ENCODE results near the gene SCN5A.

Gene SCN5A

GRCh38 chr3:38648024-38648658 lies 1.3 kb downstream of the SCN5A start:
- no peak for DNase-seq (ENCODE audit: insufficient read length, low spot score)
- no peak for FAIRE-seq

DNA sequence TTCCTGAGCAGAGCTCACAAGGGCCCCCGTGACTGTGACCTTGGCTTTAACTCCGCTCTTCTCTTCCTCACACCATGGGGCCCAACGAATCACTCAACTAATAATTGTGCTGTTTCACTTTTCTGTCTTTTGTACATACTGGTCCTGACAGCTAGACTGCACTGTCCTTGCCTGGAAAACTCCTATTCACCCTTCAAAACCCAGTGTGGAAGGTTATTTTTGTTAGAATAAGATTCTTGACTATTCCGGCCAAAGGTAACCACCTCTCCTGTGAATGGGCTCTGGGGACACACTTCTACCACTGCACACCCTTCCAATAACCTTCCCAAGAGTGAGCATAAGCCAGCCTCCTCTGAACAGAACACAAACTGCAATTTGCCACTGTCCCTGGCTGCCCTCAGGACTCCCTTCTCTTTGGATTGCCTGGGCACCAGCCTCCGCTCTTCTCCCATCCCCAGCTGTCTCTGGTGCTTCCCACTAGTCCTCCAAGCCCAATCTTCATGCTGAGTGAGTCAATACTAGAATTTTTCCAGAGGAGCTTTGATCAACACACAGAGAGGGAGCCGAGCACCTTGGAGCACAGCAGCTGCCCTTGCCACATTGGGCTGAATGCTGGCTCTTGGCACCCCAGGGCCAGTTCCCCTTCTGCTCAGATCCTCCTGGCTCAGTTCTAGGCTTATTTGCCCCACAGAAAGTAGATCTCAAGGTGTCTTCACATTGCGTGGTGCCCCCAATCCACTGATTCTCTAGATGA lies 2.1 kb downstream of the SCN5A start:
- FAIRE-seq: no peak

GRCh38 chr3:38646630-38647029 lies 2.9 kb downstream of the SCN5A start:
- DNase-seq (ENCODE audit: insufficient read length, low spot score) (no peak), FAIRE-seq (no peak)

More for the DNA sequence above, 2.1 kb downstream of the SCN5A start:
- DNase-seq (ENCODE audit: insufficient read length, low spot score): no peak

GRCh38 chr3:38646062-38646461 lies 3.4 kb downstream of the SCN5A start:
- no peak for DNase-seq (ENCODE audit: insufficient read length, low spot score)
- FAIRE-seq: no peak

GRCh38 chr3:38645601-38646000 lies 3.9 kb downstream of the SCN5A start:
- no peak for DNase-seq (ENCODE audit: insufficient read length, low spot score)
- FAIRE-seq: no peak

- FAIRE-seq: no peak
- DNase-seq (ENCODE audit: insufficient read length, low spot score): no peak
Measured at GRCh38 chr3:38645076-38645475, 4.4 kb downstream of the SCN5A start.

DNA sequence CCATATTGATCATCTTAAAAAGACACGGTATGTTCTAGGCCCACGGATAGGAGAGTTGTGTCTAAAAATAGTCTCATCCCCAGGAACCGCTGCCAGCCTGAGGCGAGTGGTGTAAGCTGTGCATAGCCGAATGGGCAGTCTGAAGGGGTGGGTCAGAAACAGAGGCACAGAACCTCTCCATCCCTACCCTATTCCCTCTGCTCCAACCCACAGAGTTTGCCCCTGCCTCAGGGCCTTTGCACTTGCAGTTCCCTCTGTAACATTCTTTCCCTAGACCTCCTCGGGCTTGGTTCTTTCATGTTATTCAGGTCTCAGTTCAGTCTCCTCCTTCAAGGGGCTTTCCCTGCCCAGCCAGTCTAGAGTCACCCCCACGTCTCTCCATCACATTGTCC lies 4.8 kb downstream of the SCN5A start:
- DNase-seq (ENCODE audit: insufficient read length, low spot score) (no peak), FAIRE-seq (no peak)

- FAIRE-seq: no peak
Measured at GRCh38 chr3:38644016-38644661, 5.3 kb downstream of the SCN5A start.

GRCh38 chr3:38643592-38643991 lies 5.9 kb downstream of the SCN5A start:
- FAIRE-seq (no peak), DNase-seq (ENCODE audit: insufficient read length, low spot score) (no peak)

More at GRCh38 chr3:38644016-38644661, 5.3 kb downstream of the SCN5A start:
- DNase-seq (ENCODE audit: insufficient read length, low spot score): no peak

DNA sequence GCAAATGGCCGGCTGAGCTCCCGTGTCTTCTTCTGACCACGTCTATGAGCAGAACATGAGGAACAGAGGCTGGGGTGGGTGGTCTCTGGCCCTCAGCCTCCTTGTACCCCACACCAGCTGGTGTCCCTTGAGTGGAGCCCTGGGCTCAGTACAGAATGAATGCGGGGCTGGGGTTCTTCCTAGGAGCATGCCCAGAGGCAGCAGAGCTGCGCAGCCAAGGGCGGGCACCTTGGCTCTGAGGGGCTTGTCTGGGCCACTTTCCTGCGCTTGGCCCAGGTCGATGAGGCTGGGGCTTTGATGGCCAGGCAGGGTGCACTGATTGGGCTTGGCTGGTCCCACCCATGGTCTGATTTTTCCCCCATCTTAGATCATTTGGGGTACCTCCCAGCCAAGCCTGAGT lies 6.4 kb downstream of the SCN5A start:
- FAIRE-seq (no peak), DNase-seq (ENCODE audit: insufficient read length, low spot score) (no peak)

DNA sequence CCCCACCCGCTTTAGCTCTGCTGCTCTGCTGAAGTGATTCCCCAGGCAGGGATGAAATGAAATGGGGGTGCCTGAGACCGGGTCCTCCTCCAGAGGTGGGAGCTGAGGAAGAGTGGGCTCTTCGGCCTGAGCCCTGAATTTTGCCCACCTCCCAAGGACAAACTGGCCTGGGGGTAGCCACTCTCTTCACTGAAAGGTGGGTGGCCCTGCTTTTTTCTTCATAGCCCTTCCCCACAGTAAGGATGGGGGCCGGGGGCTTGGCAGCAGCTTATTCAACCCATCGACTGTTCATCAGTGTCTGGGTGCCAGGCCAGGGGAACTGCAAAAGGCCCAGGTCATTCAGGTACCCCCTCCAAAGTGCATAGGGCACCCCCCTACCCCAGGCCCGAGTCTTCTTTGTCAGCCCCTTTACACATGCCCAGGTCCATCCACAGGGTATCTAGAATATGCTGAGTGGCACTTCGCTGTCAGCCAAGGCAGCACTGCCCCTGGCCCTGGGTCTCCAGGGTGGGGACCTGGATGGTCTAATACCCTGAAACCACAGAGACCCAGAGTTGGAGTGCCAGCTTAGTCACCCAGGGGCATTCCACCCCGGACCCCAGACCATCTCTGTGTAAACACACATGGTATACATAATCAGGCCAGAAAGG lies 7.9 kb downstream of the SCN5A start:
- FAIRE-seq: no peak
- no peak for DNase-seq (ENCODE audit: insufficient read length, low spot score)

DNA sequence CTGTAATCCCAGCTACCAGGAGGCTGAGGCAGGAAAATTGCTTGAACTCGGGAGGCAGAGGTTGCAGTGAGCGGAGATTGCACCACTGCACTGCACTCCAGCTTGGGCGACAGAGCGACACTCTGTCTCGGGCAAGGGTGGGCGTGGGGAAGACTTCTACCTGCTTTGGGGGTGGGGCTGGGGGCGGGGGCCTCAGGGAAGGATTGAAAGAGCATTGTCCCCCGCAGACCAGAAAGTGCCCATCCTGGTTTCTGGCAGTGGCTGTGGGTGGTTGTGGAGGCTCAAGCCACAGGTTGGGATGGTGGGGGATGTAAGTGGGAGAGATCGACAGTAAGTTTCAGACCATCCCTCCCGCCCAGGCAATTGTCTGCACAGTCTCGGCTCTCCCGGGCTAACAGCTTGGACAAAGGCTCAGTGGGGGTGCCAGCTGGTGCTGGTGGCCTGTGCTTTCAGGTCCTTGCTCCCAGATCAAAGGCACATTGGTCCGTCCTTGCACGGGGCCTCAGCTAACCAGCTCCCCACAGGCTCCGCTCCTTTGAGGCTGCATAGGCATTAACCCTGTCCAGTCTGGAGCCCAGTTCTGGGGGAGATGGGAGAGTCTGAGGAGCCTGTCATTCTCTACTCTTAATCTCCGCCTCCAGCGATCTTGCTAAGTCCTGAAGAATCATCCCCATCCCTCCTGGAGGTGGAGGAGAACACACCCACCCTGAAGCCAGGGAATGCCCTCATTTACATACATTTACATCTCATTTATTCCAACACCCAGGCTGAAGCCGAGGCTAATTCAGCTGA lies 8.6 kb downstream of the SCN5A start:
- FAIRE-seq: no peak
- no peak for DNase-seq (ENCODE audit: insufficient read length, low spot score)

- no peak for DNase-seq (ENCODE audit: insufficient read length, low spot score)
- no peak for FAIRE-seq
Measured at GRCh38 chr3:38638354-38638753, 11.1 kb downstream of the SCN5A start.

DNA sequence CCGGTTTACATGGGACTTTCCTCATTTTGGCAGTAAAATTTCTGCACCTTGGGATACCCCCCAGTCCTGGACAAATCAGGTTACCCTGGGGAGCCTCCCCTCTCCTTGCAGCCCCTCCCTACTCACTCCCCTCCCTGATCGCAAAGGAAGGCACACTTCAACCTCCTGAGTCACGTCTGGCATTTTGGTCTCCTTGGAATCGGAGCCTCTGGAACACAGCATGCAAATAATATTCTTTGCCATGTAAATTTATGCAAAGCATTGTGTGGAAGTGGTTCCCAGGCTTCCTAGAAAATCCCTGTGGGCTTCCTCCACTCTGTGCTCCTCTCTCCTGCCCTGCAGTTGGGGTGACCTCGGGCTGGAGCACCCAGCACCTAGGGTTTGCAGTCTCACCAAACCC lies 11.6 kb downstream of the SCN5A start:
- FAIRE-seq (no peak), DNase-seq (ENCODE audit: insufficient read length, low spot score) (no peak)

- DNase-seq (ENCODE audit: insufficient read length, low spot score) (no peak), FAIRE-seq (no peak)
Measured at GRCh38 chr3:38636881-38637280, 12.6 kb downstream of the SCN5A start.

- FAIRE-seq (no peak), DNase-seq (ENCODE audit: insufficient read length, low spot score) (no peak)
Measured at GRCh38 chr3:38636464-38636863, 13.0 kb downstream of the SCN5A start.

GRCh38 chr3:38634111-38634510 lies 15.4 kb downstream of the SCN5A start:
- no peak for FAIRE-seq
- peak; percentile 51 for DNase-seq (ENCODE audit: insufficient read length, low spot score)

DNA sequence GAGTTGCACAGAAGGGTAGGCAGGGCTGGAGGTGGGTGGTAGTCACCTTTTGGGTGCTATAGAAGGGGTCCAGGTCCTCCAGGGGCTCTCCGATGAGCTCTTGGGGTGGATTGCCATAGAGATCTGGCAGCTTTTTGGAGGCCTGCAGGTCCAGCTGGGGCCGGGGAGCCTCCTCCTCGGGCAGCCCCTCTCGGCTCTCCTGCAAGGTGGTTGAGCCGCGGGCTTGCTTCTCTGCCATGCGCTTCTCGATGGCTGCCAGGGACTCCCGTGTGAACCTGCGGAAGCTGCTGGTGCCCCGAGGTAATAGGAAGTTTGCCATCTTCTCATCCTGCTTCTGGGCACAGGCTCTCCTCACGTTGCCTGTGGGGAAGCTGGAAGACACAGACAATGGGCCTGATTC lies 16.5 kb downstream of the SCN5A start:
- FAIRE-seq (no peak), DNase-seq (ENCODE audit: insufficient read length, low spot score) (no peak)

DNA sequence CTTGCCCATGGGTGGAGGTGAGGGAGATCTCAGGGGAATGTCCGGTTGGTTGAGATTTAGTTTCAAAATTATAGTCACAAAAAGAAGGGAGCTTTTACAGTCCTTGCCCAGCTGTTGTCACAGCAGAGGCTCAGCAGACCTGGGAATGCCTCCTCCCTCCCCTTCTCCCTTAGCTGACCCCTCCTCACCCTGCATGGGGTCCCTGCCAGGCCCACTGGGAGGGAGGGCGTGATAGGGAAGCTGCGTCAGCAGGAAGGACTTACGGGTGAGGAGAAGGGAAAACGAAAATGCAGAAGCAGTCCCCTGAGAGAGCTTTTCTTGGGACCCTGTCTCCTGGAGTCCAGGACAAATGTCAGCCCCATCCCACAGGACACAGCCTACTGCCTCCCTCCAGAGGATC lies 18.9 kb downstream of the SCN5A start:
- DNase-seq (ENCODE audit: insufficient read length, low spot score) (no peak), FAIRE-seq (no peak)

DNA sequence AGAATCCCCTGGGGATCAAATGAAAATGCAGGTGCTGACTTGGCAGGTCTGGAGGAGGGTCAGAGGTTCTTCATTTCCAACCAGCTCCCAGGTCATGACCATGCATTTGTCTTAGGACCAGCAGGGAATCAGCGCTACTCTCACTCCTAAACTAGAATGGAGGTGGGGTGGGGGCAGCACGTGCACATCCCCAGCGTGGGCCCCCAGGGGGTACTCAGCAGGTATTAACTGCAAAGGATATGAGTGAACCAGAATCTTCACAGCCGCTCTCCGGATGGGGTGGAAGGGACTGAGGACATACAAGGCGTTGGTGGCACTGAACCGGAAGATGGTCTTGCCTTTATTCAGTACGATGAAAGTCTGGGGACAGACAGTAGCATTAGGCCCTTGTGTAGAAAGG lies 19.4 kb downstream of the SCN5A start:
- FAIRE-seq (no peak), DNase-seq (ENCODE audit: insufficient read length, low spot score) (no peak)

DNA sequence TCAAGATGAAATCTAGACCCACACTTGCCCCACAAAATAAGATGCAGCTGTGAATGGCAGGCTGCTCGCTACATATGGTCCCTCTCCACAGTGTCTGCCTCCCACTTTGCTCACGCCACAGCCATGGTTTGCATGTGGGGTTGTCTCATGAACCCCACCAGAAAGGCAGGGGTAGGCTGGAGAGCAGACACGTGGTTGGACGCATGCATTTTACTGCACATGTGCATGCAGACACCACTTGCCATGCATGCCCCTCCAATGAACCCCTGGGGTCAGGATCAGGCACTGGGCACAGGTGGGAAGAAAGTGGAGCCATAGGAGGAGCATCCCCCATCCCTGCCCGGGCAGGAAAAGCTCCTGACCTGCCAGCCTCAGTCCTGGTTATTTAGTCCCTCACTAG lies 20.7 kb downstream of the SCN5A start:
- DNase-seq (ENCODE audit: insufficient read length, low spot score) (no peak), FAIRE-seq (no peak)
